Small intestine (tissue), 7 donors: ENCODE data around the gene HCRT. TPM values are rescaled to one million over a fixed set of nuclear protein-coding genes. Genes with fewer than 3 reads are reported as not detected.
A peak's percentile ranks its signal among the peaks of the same experiment; 100 is the strongest.
"Not testable (repeated sequence)": the region's sequence is repeated elsewhere in the genome, so short reads cannot be mapped to it uniquely, and the experiment has no call there.

Experiments used
- DNase-seq, 2 donors: peaks; one replicate each; pipeline versions ENCODE4 v3.0.0 to v3.0.0-alpha.2; 2013
- FAIRE-seq: peaks from 2 replicates; lab custom pipeline; 2012; peaks lifted over from hg19 to GRCh38; lab: Jason Lieb, UNC
- H3K27ac ChIP-seq, 3 donors: one replicate each; pipeline ENCODE4 v1.5.1; 2013; ENCODE audit warnings: low read length in 2 of 3, mild to moderate bottlenecking in 2 of 3, control low read depth in 1 of 3, inconsistent platforms in 1 of 3, low read depth in 1 of 3, moderate library complexity in 1 of 3
- H3K27me3 ChIP-seq, 3 donors: one replicate each; pipeline ENCODE4 v1.6.1; 2013; ENCODE audit warnings: low read length in 3 of 3, inconsistent platforms in 1 of 3; ENCODE audit not compliant: control insufficient read depth in 3 of 3, insufficient read depth in 3 of 3
- H3K36me3 ChIP-seq, 3 donors: one replicate each; pipeline ENCODE4 v1.6.1; 2013; ENCODE audit warnings: low read length in 3 of 3, inconsistent platforms in 1 of 3, low read depth in 1 of 3, mild to moderate bottlenecking in 1 of 3, moderate library complexity in 1 of 3; ENCODE audit not compliant: control insufficient read depth in 3 of 3, insufficient read depth in 2 of 3
- H3K4me1 ChIP-seq, 3 donors: one replicate each; pipeline ENCODE4 v1.6.1; 2013; ENCODE audit warnings: low read length in 2 of 3, inconsistent platforms in 1 of 3, low read depth in 1 of 3, mild to moderate bottlenecking in 1 of 3, moderate library complexity in 1 of 3; ENCODE audit not compliant: control insufficient read depth in 3 of 3, insufficient read depth in 2 of 3
- H3K4me3 ChIP-seq, 3 donors: one replicate each; pipeline ENCODE4 v1.5.1; 2013; ENCODE audit warnings: low read length in 3 of 3, control low read depth in 1 of 3, inconsistent platforms in 1 of 3, low read depth in 1 of 3, mild to moderate bottlenecking in 1 of 3, moderate library complexity in 1 of 3
- H3K9me3 ChIP-seq, 2 donors: one replicate each; pipeline ENCODE4 v1.6.1; 2013; ENCODE audit warnings: low read depth in 1 of 2, low read length in 1 of 2; ENCODE audit not compliant: control insufficient read depth in 2 of 2, insufficient read depth in 1 of 2
- WGBS, 3 donors: extraction: QIAGEN DNeasy Blood & Tissue Kit; methylation state at CpG; one replicate each; pipeline ENCODE4 v1.1.7; 2013; 5-methylcytosine and 5-hydroxymethylcytosine counted together
- polyA plus RNA-seq, 4 donors: library from polyadenylated mRNA; stranded (reverse) in 3 of 4; unstranded in 1 of 4; fragments of 200-250 nt in 3 of 4; fragments of 120-200 nt in 1 of 4; gene quantifications; one replicate each; pipeline versions ENCODE4 v1.2.1 to v1.2.3, GENCODE V29; 2013
- donor health status: healthy with polysubstance abuse.
- donor health status: control.
- donor health status: control.
- donor health status: Bipolar disorder and iron deficiency.
- donor health status: healthy.

The HCRT gene
- polyA plus RNA-seq, 4 donors = not detected

GRCh38 chr17:42188749-42189650 lies 3.7 kb upstream of the HCRT start:
- Histone ChIP-seq H3K9me3 (no peaks in the 10 kb centered on the region), H3K4me3 (no peak overlapping the region), H3K27me3 (peaks cover 0 to 4% (median 0%) of the 10 kb centered on the region in 3 donors), H3K27ac (no peak overlapping the region), H3K36me3 (peaks cover 0 to 26% (median 0%) of the 10 kb centered on the region in 3 donors), H3K4me1 (peaks cover 0 to 24% (median 11%) of the 10 kb centered on the region in 3 donors)
- FAIRE-seq (no peak), DNase-seq (no peak)
- 84 to 92% (median 89%) methylated on average over 18 to 19 of the region's 19 CpGs for WGBS, 3 donors

DNA sequence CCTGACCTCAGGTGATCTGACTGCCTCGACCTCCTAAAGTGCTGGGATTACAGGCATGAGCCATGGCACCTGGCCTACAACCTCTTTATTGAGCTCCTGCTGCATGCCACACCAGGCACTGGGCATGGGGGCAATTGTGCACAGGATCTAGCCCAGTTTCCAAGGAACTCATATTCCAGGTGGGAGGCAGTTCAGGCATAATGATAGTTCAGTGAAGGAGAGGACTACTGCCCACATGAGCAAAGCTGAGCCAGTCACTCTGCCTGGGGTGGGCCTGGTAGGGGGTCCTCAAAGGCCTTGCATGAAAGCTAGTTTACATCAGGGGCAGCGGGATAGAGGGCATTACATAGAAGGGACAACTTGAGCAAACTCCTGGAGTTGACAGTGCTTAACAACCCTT lies 2.6 kb upstream of the HCRT start:
- H3K27me3 ChIP-seq = peaks cover 0 to 4% (median 0%) of the 10 kb centered on the region in 3 donors
- FAIRE-seq = no peak
- peaks cover 0 to 22% (median 0%) of the 10 kb centered on the region in 3 donors for H3K36me3 ChIP-seq
- no peak overlapping the region for H3K4me3 ChIP-seq
- DNase-seq = no peak
- H3K27ac ChIP-seq = no peak overlapping the region
- no peaks in the 10 kb centered on the region for H3K9me3 ChIP-seq
- 65 to 78% (median 70%) methylated on average over 2 of the region's 2 CpGs for WGBS, 3 donors
- peaks cover 0 to 25% (median 10%) of the 10 kb centered on the region in 3 donors for H3K4me1 ChIP-seq

- not testable (repeated sequence) for H3K9me3 ChIP-seq, FAIRE-seq, H3K27ac ChIP-seq, H3K4me3 ChIP-seq, DNase-seq
- Histone ChIP-seq H3K27me3 (peaks cover 0 to 13% (median 0%) of the 10 kb centered on the region in 3 donors), H3K4me1 (peaks cover 0 to 37% (median 11%) of the 10 kb centered on the region in 3 donors), H3K36me3 (peaks cover 0 to 14% (median 0%) of the 10 kb centered on the region in 3 donors)
- WGBS, 3 donors = 84 to 95% (median 91%) methylated on average over 4 to 5 of the region's 5 CpGs
Observed at GRCh38 chr17:42186191-42186590, 939 bp upstream of the HCRT start.

GRCh38 chr17:42185621-42185930 lies 324 bp upstream of the HCRT start:
- Histone ChIP-seq H3K9me3 (no peaks in the 10 kb centered on the region), H3K27ac (no peak overlapping the region), H3K4me1 (peaks cover 0 to 39% (median 11%) of the 10 kb centered on the region in 3 donors), H3K27me3 (peaks cover 0 to 18% (median 0%) of the 10 kb centered on the region in 3 donors), H3K36me3 (peaks cover 0 to 7% (median 0%) of the 10 kb centered on the region in 3 donors), H3K4me3 (no peak overlapping the region)
- DNase-seq (no peak), FAIRE-seq (no peak)
- WGBS, 3 donors = 69 to 93% (median 84%) methylated on average over 7 of the region's 7 CpGs

DNA sequence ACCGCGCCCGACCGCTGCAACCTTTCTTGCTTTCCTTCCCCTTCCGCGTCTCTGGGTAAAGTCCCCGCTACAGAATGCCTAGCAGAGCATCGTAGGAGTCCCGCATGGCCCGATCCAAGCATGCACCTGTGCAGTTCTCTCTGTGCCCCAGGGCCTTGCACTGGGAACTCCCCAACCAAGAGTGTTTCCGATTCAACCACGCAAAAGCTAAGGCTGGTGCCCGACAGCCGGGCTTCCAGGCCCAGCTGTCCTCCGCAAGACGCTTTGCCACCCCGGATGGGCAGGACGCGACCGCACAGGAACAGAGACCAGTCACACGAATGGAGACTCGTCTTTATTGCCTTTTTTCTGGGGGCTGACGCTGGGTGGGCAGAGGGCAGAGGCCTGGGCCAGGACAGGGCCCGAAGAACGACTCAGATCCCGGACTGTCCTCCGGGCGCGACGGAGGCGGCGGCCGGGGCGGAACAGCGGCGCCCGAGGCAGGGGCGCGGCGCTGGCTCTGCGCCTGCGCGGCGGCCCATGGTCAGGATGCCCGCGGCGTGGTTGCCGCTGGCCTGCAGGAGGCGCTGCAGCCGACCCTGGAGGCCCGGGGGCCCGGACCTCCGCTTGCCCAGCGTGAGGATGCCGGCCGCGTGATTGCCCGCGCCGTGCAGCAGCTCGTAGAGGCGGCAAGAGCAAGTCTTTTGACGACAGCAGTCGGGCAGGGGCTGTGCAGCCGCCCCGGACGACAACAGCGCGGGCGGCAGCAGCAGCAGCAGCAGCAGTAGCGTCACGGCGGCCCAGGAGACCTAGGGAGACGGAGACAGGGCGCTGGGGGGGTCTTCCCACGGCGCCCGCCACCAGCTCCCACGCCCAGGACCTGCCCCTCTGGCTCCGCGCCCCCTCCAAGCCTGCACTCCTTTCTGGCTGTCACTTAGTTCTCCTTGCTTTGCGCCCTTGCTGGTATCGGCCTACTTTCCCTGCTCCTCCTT lies 1.2 kb downstream of the HCRT start:
- Histone ChIP-seq H3K9me3 (no peaks in the 10 kb centered on the region), H3K27me3 (peaks cover 0 to 33% (median 0%) of the 10 kb centered on the region in 3 donors), H3K4me1 (peaks cover 0 to 43% (median 11%) of the 10 kb centered on the region in 3 donors), H3K4me3 (peak overlapping the region; percentile 33 to 73 (median 57)), H3K27ac (peak overlapping the region; percentile 62 to 93 (median 77)), H3K36me3 (no peaks in the 10 kb centered on the region)
- FAIRE-seq = no peak
- WGBS, 3 donors = 2 to 4% (median 4%) methylated on average over 66 to 83 of the region's 83 CpGs
- peak; percentile 74 to 93 for DNase-seq

DNA sequence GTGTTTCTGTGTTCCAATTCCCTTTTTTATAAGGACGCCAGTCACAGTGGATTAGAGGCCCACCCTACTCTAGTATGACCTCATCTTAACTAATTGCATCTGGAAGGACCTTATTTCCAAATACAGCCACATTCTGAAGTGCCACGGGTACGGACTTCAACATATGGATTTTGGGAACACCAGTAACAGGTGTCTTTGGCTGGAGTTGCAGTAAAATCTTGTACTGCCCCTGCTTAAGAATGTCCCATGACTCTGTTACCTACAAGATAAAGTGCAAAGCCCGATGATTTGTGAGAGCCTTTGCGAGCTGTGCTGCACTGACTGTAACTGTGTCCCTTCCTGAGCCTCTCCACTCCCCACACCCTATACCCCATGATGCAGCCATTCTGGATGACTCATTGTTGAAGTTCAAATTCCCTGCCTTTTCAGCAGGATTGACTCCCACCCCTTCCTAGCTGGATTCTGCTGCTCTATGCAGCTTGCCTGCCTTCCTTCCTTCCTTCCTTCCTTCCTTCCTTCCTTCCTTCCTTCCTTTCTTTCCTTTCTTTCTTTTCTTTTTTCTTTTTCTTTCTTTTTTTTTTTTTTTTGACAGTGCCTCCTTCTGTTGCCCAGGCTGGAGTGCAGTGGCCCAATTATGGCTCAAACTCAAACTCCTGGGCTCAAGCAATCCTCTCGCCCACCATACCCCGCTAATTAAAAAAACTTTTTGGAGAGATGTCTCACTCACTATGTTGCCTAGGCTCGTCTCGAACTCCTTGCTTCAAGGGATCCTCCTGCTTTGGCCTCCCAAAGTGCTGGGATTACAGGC lies 2.1 kb downstream of the HCRT start:
- peak; percentile 76 to 82 for DNase-seq

DNA sequence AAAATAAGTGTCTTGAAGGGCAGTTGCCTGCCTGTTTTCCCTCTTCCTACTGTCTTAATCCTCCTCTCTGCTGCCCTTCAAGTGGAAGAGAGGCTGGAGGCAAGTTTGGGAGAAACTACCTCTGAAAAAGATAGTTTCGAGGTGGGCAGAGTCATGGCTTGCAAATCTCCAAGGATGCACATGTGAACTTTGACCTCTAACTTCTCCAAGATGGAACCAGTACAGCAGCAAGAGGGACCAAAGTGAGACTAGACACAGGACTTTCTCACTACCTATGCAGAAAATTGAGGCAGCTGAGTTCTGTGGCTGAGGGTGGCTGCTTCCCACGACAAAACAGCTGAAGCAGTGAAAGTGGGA lies 3.4 kb downstream of the HCRT start:
- Histone ChIP-seq H3K9me3 (no peaks in the 10 kb centered on the region), H3K4me1 (peaks cover 0 to 43% (median 11%) of the 10 kb centered on the region in 3 donors), H3K27me3 (peaks cover 0 to 37% (median 0%) of the 10 kb centered on the region in 3 donors), H3K4me3 (no peak overlapping the region), H3K36me3 (no peaks in the 10 kb centered on the region), H3K27ac (no peak overlapping the region)
- no peak for DNase-seq
- no peak for FAIRE-seq
- WGBS, 3 donors = 81 to 92% (median 87%) methylated on average over 2 of the region's 2 CpGs

More for the DNA sequence above, 2.1 kb downstream of the HCRT start:
- peak overlapping the region; percentile 62 to 93 (median 77) for H3K27ac ChIP-seq
- peaks cover 0 to 37% (median 0%) of the 10 kb centered on the region in 3 donors for H3K27me3 ChIP-seq
- H3K9me3 ChIP-seq = no peaks in the 10 kb centered on the region
- H3K36me3 ChIP-seq = no peaks in the 10 kb centered on the region
- no peak for FAIRE-seq
- WGBS, 3 donors = 36 to 61% (median 50%) methylated on average over 9 of the region's 9 CpGs
- peak overlapping the region in 2 of 3 donors; percentile 33 to 73 for H3K4me3 ChIP-seq
- peaks cover 0 to 43% (median 11%) of the 10 kb centered on the region in 3 donors for H3K4me1 ChIP-seq
